CD14-positive monocyte (primary cell): Measurements from ENCODE around the gene CAMK1D. TPM values are rescaled to one million over a fixed set of nuclear protein-coding genes. Genes with fewer than 3 reads are reported as not detected.
"Not testable (repeated sequence)": the region's sequence is repeated elsewhere in the genome, so short reads cannot be mapped to it uniquely, and the experiment has no call there.

Source experiments
- DNase-seq, 3 donors: peaks; one replicate each; pipeline ENCODE4 v3.0.0-alpha.2; 2011 to 2022
- H2AFZ ChIP-seq: 2 replicates; pipeline ENCODE4 v1.6.0; 2012; ENCODE audit warnings: mild to moderate bottlenecking, low read depth, low read length, inconsistent platforms; ENCODE audit not compliant: insufficient read depth, poor library complexity, severe bottlenecking
- H3K27ac ChIP-seq, 2 donors: 1 replicate in 1 of 2; 2 replicates in 1 of 2; pipeline ENCODE4 v1.5.1; 2012 to 2013; ENCODE audit warnings: low read length in 2 of 2, control low read depth in 1 of 2, inconsistent platforms in 1 of 2, low read depth in 1 of 2, mild to moderate bottlenecking in 1 of 2
- H3K27me3 ChIP-seq, 2 donors: one replicate each; pipeline versions ENCODE4 v1.6.0 to v1.6.1; 2011 to 2013; ENCODE audit warnings: low read length in 2 of 2; ENCODE audit not compliant: control insufficient read depth in 2 of 2, insufficient read depth in 2 of 2
- H3K36me3 ChIP-seq, 2 donors: replicated peaks in 1 of 2; 1 replicate in 1 of 2; 2 replicates in 1 of 2; pipeline versions ENCODE4 v1.5.1 to v1.6.1; 2012 to 2013; ENCODE audit warnings: low read length in 2 of 2, control low read depth in 1 of 2, inconsistent platforms in 1 of 2, mild to moderate bottlenecking in 1 of 2; ENCODE audit not compliant: insufficient read depth in 2 of 2, control insufficient read depth in 1 of 2
- H3K4me1 ChIP-seq, 2 donors: 1 replicate in 1 of 2; 2 replicates in 1 of 2; pipeline versions ENCODE4 v1.5.1 to v1.6.1; 2012 to 2013; ENCODE audit warnings: low read length in 2 of 2, control low read depth in 1 of 2, inconsistent platforms in 1 of 2, mild to moderate bottlenecking in 1 of 2, moderate library complexity in 1 of 2; ENCODE audit not compliant: insufficient read depth in 2 of 2, control insufficient read depth in 1 of 2
- H3K4me2 ChIP-seq: replicated peaks from 2 replicates; pipeline ENCODE3; 2012; ENCODE audit warnings: low read length, moderate library complexity, mild to moderate bottlenecking; ENCODE audit not compliant: poor library complexity, severe bottlenecking; ENCODE audit errors: extremely low read depth
- H3K4me3 ChIP-seq, 3 experiments: fragments of 200-600 bp in 1 of 3; sonication (generic) in 1 of 3; replicated peaks in 1 of 3; 1 replicate in 2 of 3; 2 replicates in 1 of 3; pipeline ENCODE4 v1.5.1; 2011 to 2013; ENCODE audit warnings: low read length in 3 of 3, mild to moderate bottlenecking in 3 of 3, control low read depth in 2 of 3, low read depth in 2 of 3, inconsistent platforms in 1 of 3, moderate library complexity in 1 of 3
- H3K79me2 ChIP-seq: 2 replicates; pipeline ENCODE4 v1.6.0; 2012; ENCODE audit warnings: mild to moderate bottlenecking, control low read depth, inconsistent platforms, low read length, moderate library complexity; ENCODE audit not compliant: insufficient read depth
- H3K9ac ChIP-seq: 2 replicates; pipeline ENCODE4 v1.6.0; 2017; ENCODE audit warnings: low read length, mild to moderate bottlenecking; ENCODE audit not compliant: insufficient read depth, poor library complexity, severe bottlenecking
- H3K9me3 ChIP-seq, 2 donors: replicated peaks in 1 of 2; 1 replicate in 1 of 2; 2 replicates in 1 of 2; pipeline versions ENCODE4 v1.5.1 to v1.6.1; 2012 to 2013; ENCODE audit warnings: low read length in 2 of 2, control low read depth in 1 of 2; ENCODE audit not compliant: control insufficient read depth in 1 of 2, insufficient read depth in 1 of 2
- H4K20me1 ChIP-seq: 2 replicates; pipeline ENCODE4 v1.6.0; 2012; ENCODE audit warnings: mild to moderate bottlenecking, low read length, control low read depth, moderate library complexity; ENCODE audit not compliant: insufficient read depth
- H3K27ac Mint-ChIP-seq, 7 donors: one replicate each; pipeline ENCODE4 v1.8.0; 2020; ENCODE audit warnings: mild to moderate bottlenecking in 7 of 7, mixed read lengths in 7 of 7, moderate library complexity in 6 of 7, inconsistent platforms in 2 of 7
- H3K27me3 Mint-ChIP-seq, 3 donors: one replicate each; pipeline ENCODE4 v1.8.0; 2021 to 2022; ENCODE audit warnings: low read depth in 3 of 3, mild to moderate bottlenecking in 3 of 3, mixed read lengths in 3 of 3, moderate library complexity in 3 of 3, inconsistent platforms in 1 of 3
- H3K36me3 Mint-ChIP-seq, 2 donors: one replicate each; pipeline ENCODE4 v1.8.0; 2020; ENCODE audit warnings: mixed read lengths in 2 of 2, inconsistent platforms in 1 of 2, mild to moderate bottlenecking in 1 of 2
- H3K4me1 Mint-ChIP-seq: one replicate; pipeline ENCODE4 v1.8.0; 2020; ENCODE audit warnings: mild to moderate bottlenecking, mixed read lengths
- H3K4me3 Mint-ChIP-seq, 2 donors: one replicate each; pipeline ENCODE4 v1.8.0; 2020; ENCODE audit warnings: mild to moderate bottlenecking in 2 of 2, mixed read lengths in 2 of 2, moderate library complexity in 1 of 2
- H3K9me3 Mint-ChIP-seq, 7 donors: one replicate each; pipeline ENCODE4 v1.8.0; 2020 to 2022; ENCODE audit warnings: mixed read lengths in 7 of 7, mild to moderate bottlenecking in 6 of 7, moderate library complexity in 6 of 7, inconsistent platforms in 2 of 7
- CTCF ChIP-seq: fragments of 200-600 bp; IDR thresholded peaks from one replicate; pipeline ENCODE4 v1.8.0; 2022; ENCODE audit warnings: antibody characterized with exemption, mild to moderate bottlenecking
- WGBS: methylation state at CpG from one replicate; pipeline ENCODE4 v1.1.5; 2013; ENCODE audit warnings: missing lambda C conversion rate; ENCODE audit not compliant: insufficient coverage; 5-methylcytosine and 5-hydroxymethylcytosine counted together
- intact Hi-C, 2 donors: fragments of 100-400 bp; cut with micrococcal nuclease; formaldehyde crosslinking; loops; one replicate each; pipeline versions ENCODE4 v1.15.0 to v1.15.1; 2023
- polyA plus RNA-seq, 3 donors: library from polyadenylated mRNA; depleted of rRNA in 1 of 3; unstranded in 2 of 3; stranded (reverse) in 1 of 3; fragments of 300-500 nt in 2 of 3; fragments of >200 nt in 1 of 3; fragmentation: Illumina TruSeq in 2 of 3; gene quantifications; 1 replicate in 2 of 3; 2 replicates in 1 of 3; pipeline ENCODE4 v1.2.3, GENCODE V29; 2012 to 2021

The CAMK1D gene
- polyA plus RNA-seq, 3 donors = 6.7 to 11.8 (median 7.1) TPM

- H3K4me1 ChIP-seq = no peaks in the 10 kb centered on the region
- no peaks in the 10 kb centered on the region for H3K79me2 ChIP-seq
- H3K36me3 ChIP-seq = no peaks in the 10 kb centered on the region
- H3K36me3 Mint-ChIP-seq = no peaks in the 10 kb centered on the region
- intact Hi-C loops = no loop called here
- no peak overlapping the region for H2AFZ ChIP-seq
- peaks cover 52% of the 10 kb centered on the region for H4K20me1 ChIP-seq
- H3K4me3 Mint-ChIP-seq = no peak overlapping the region
- no peak overlapping the region for H3K4me2 ChIP-seq
- no peak for DNase-seq
- H3K4me1 Mint-ChIP-seq = peaks cover 12% of the 10 kb centered on the region
- H3K27ac ChIP-seq = no peak overlapping the region
- WGBS = no CpG with 5 or more reads among the region's 3 CpGs
- H3K9ac ChIP-seq = no peak overlapping the region
- H3K27me3 Mint-ChIP-seq = peaks cover 0 to 1% (median 1%) of the 10 kb centered on the region in 3 donors
- H3K27me3 ChIP-seq = no peaks in the 10 kb centered on the region
- no peak overlapping the region for H3K4me3 ChIP-seq
- no peak overlapping the region for H3K27ac Mint-ChIP-seq
- no peak for TF ChIP-seq CTCF
- peaks cover 0 to 5% (median 0%) of the 10 kb centered on the region in 7 donors for H3K9me3 Mint-ChIP-seq
- no peaks in the 10 kb centered on the region for H3K9me3 ChIP-seq
Measured at GRCh38 chr10:12543589-12543988, 194.2 kb downstream of the CAMK1D start.

DNA sequence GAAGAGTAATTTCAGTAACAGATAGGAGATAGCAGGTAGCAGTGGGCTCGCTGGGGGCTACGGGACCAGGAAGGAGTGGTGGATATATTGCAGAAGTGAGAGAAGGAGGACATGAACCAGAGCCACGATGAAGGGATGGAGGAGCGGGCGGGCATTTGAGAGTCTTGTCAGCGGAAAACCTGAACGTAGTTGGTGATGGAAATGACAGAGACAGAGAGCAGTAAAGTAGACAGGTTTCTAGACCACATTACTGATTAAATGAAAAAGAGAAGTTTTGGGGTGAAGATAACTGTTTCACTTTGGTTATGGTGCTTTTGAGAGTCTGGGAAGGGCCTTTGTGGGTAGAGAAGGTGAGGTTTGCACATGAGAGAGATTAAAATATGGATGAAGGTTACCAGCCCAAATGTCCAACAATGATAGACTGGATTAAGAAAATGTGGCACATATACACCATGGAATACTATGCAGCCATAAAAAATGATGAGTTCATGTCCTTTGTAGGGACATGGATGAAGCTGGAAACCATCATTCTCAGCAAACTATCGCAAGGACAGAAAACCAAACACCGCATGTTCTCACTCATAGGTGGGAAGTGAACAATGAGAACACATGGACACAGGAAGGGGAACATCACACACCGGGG is 196.9 kb downstream of the CAMK1D start:
- H2AFZ ChIP-seq, H3K36me3 Mint-ChIP-seq, H3K27me3 ChIP-seq, H3K27ac ChIP-seq, H3K9ac ChIP-seq, H3K4me3 Mint-ChIP-seq, H3K4me2 ChIP-seq, intact Hi-C loops, H3K36me3 ChIP-seq, H3K9me3 Mint-ChIP-seq, H3K79me2 ChIP-seq, H3K4me3 ChIP-seq, H3K9me3 ChIP-seq, H3K4me1 ChIP-seq, DNase-seq, H3K27ac Mint-ChIP-seq, H3K27me3 Mint-ChIP-seq: not testable (repeated sequence)
- H4K20me1 ChIP-seq = peaks cover 48% of the 10 kb centered on the region
- peaks cover 12% of the 10 kb centered on the region for H3K4me1 Mint-ChIP-seq
- 89% methylated on average over 7 of the region's 10 CpGs for WGBS
